Sciatic nerve (tissue), 2 donors: ENCODE data around the gene COTL1. TPM values are rescaled to one million over a fixed set of nuclear protein-coding genes. Genes with fewer than 3 reads are reported as not detected.
A peak's percentile ranks its signal among the peaks of the same experiment; 100 is the strongest.

Source experiments
- ATAC-seq: fragments of 200-7000 bp; cut with Tn5 transposase; one replicate; pipeline ENCODE4 v1.9.1; 2020; ENCODE audit warnings: mild to moderate bottlenecking, moderate library complexity
- DNase-seq: peaks from one replicate; pipeline ENCODE4 v3.0.0-alpha.2; 2020; ENCODE audit warnings: low spot score
- intact Hi-C: fragments of 100-400 bp; cut with DNase I; formaldehyde crosslinking; loops from one replicate; pipeline ENCODE4 v1.14.2; 2022
- total RNA-seq: library from RNA; stranded (reverse); fragmentation: NEBNext Ultra II Directional; extraction: Animal tissue kit (Norgen Biotek cat#: 25700); gene quantifications from one replicate; pipeline ENCODE4 v1.2.1, GENCODE V29; 2021
- donor health status: DM: no; HTN: no; CAD: no.
- donor health status: DM: no; HTN: no; CAD: no.

The COTL1 gene
- total RNA-seq, 1 donor from 2014 or later, result 77.9 TPM

GRCh38 chr16:84603940-84604339, 13.9 kb downstream of the COTL1 start:
- intact Hi-C loops, result no loop called here
- DNase-seq (no peak), ATAC-seq (no peak)

- DNase-seq (peak; percentile 92), ATAC-seq (peak; percentile 84)
- intact Hi-C loops, result no loop called here
Measured at GRCh38 chr16:84603140-84603816, 14.6 kb downstream of the COTL1 start.

GRCh38 chr16:84600343-84601229, 17.3 kb downstream of the COTL1 start:
- intact Hi-C loops, result no loop called here
- no peak for DNase-seq
- no peak for ATAC-seq

GRCh38 chr16:84599521-84600202, 18.2 kb downstream of the COTL1 start:
- ATAC-seq (peak; percentile 56), DNase-seq (no peak)
- intact Hi-C loops, result no loop called here

GRCh38 chr16:84598360-84598759, 19.5 kb downstream of the COTL1 start:
- intact Hi-C loops, result no loop called here
- no peak for DNase-seq
- no peak for ATAC-seq

- intact Hi-C loops, result no loop called here
- ATAC-seq, result no peak
Measured at GRCh38 chr16:84597931-84598351, 19.9 kb downstream of the COTL1 start.

GRCh38 chr16:84597528-84597896, 20.4 kb downstream of the COTL1 start:
- intact Hi-C loops, result no loop called here
- ATAC-seq (no peak), DNase-seq (no peak)

More at GRCh38 chr16:84597931-84598351, 19.9 kb downstream of the COTL1 start:
- DNase-seq, result no peak

- no peak for ATAC-seq
- intact Hi-C loops, result no loop called here
- DNase-seq, result no peak
Measured at GRCh38 chr16:84596801-84597527, 20.9 kb downstream of the COTL1 start.

- ATAC-seq, result no peak
- DNase-seq, result no peak
- intact Hi-C loops, result no loop called here
Measured at GRCh38 chr16:84596161-84596560, 21.7 kb downstream of the COTL1 start.

GRCh38 chr16:84595052-84595481, 22.8 kb downstream of the COTL1 start:
- intact Hi-C loops, result no loop called here
- no peak for ATAC-seq
- no peak for DNase-seq

- intact Hi-C loops, result no loop called here
- DNase-seq, result no peak
- ATAC-seq, result no peak
Measured at GRCh38 chr16:84594725-84595038, 23.2 kb downstream of the COTL1 start.

- peak; percentile 30 for ATAC-seq
- intact Hi-C loops, result no loop called here
- no peak for DNase-seq
Measured at GRCh38 chr16:84593825-84594724, 23.8 kb downstream of the COTL1 start.

GRCh38 chr16:84592718-84593117, 25.2 kb downstream of the COTL1 start:
- intact Hi-C loops, result no loop called here
- ATAC-seq (no peak), DNase-seq (no peak)

- no peak for DNase-seq
- no peak for ATAC-seq
- intact Hi-C loops, result no loop called here
Measured at GRCh38 chr16:84589975-84590719, 27.7 kb downstream of the COTL1 start.

GRCh38 chr16:84588991-84589390, 28.9 kb downstream of the COTL1 start:
- ATAC-seq, result no peak
- intact Hi-C loops, result no loop called here
- DNase-seq, result no peak

GRCh38 chr16:84585886-84586285, 32.0 kb downstream of the COTL1 start:
- no peak for DNase-seq
- intact Hi-C loops, result no loop called here
- peak; percentile 49 for ATAC-seq

- intact Hi-C loops, result no loop called here
- ATAC-seq, result no peak
- no peak for DNase-seq
Measured at GRCh38 chr16:84585467-84585866, 32.4 kb downstream of the COTL1 start.

- DNase-seq, result no peak
- no peak for ATAC-seq
- intact Hi-C loops, result no loop called here
Measured at GRCh38 chr16:84584678-84585077, 33.2 kb downstream of the COTL1 start.
